ENCODE measurements around the gene EIPR1. TPM values are rescaled to one million over a fixed set of nuclear protein-coding genes. Genes with fewer than 3 reads are reported as not detected.

The EIPR1 gene
- total and polyA plus RNA-seq, 2 experiments from 2014 or later = 17.4 to 46.3 TPM

GRCh38 chr2:3403587-3404334, 26.1 kb upstream of the EIPR1 start:
- Mint-ChIP-seq H3K36me3 (ENCODE audit: low read depth) (peaks cover 27% of the 10 kb centered on the region), H3K27ac (no peak overlapping the region), H3K4me1 (peaks cover 18% of the 10 kb centered on the region), H3K4me3 (no peak overlapping the region), H3K9me3 (no peaks in the 10 kb centered on the region), H3K27me3 (ENCODE audit: insufficient read depth, low read depth, poor library complexity) (peaks cover 5% of the 10 kb centered on the region)
- no peaks in the 10 kb centered on the region for H3F3A ChIP-seq (replicated peaks; ENCODE audit: low read depth)
- H3K36me3 ChIP-seq (ENCODE audit: insufficient read depth) = peaks cover 11% of the 10 kb centered on the region; the same call in 1 of the 2 replicates
- peaks cover 5% of the 10 kb centered on the region; the same call in 1 of the 2 replicates for H3K79me2 ChIP-seq (replicated peaks; ENCODE audit: insufficient read depth)
- peaks cover 7% of the 10 kb centered on the region for H3K4me1 ChIP-seq (ENCODE audit: insufficient read depth)
- H3K27me3 ChIP-seq (ENCODE audit: insufficient read depth) = no peaks in the 10 kb centered on the region
- H3K9me2 ChIP-seq (ENCODE audit: insufficient read depth) = no peaks in the 10 kb centered on the region
- H3K27ac ChIP-seq (ENCODE audit: low read depth) = no peak overlapping the region
- H3K4me3 ChIP-seq = no peak overlapping the region
- H3K4me2 ChIP-seq = no peak overlapping the region
- peaks cover 6% of the 10 kb centered on the region for H4K20me1 ChIP-seq (replicated peaks; ENCODE audit: insufficient read depth)
- TF ChIP-seq NANOG (IDR thresholded peaks at IDR 0.05; ENCODE audit: borderline replicate concordance) = no peak
- no peak for TF ChIP-seq CTCF (conservative IDR thresholded peaks at IDR 0.05; ENCODE audit: low read depth in 2 of 2)
- no peak for TF ChIP-seq EZH2phosphoT487 (IDR thresholded peaks at IDR 0.05; ENCODE audit: unreplicated experiment)
- no peak for TF ChIP-seq ETS1 (IDR thresholded peaks at IDR 0.05)
- no peak for TF ChIP-seq ZNF114 (CRISPR knock-in tag; IDR thresholded peaks at IDR 0.05)
- no peak for TF ChIP-seq ZNF462 (CRISPR knock-in tag; IDR thresholded peaks at IDR 0.05)
- no peak for TF ChIP-seq JUNB (IDR thresholded peaks at IDR 0.05; ENCODE audit: unreplicated experiment)
- TF ChIP-seq STAT1 (IDR thresholded peaks at IDR 0.05; ENCODE audit: unreplicated experiment) = no peak
- no peak for TF ChIP-seq POLR2AphosphoS5 (IDR thresholded peaks at IDR 0.05; ENCODE audit: low read depth)
- no peak for TF ChIP-seq CREB1 (CRISPR knock-in tag; IDR thresholded peaks at IDR 0.05; ENCODE audit: low read depth)
- no peak for TF ChIP-seq EZH2 (IDR thresholded peaks at IDR 0.05; ENCODE audit: low read depth, unreplicated experiment)
- TF ChIP-seq REST (IDR thresholded peaks at IDR 0.05; ENCODE audit: unreplicated experiment) = no peak
- TF ChIP-seq ZNF331 (CRISPR knock-in tag; IDR thresholded peaks at IDR 0.05; ENCODE audit: low read depth) = no peak
- no peak overlapping the region for H2AFZ ChIP-seq
- DNase-seq (ENCODE audit: low spot score) = no peak
- ATAC-seq = 0 out of 3 replicates have a peak, but pooled peaks have one; percentile 12
